Upper lobe of right lung (tissue), 1 donor: ENCODE results near the gene MYBPH. TPM values are rescaled to one million over a fixed set of nuclear protein-coding genes. Genes with fewer than 3 reads are reported as not detected.
A peak's percentile ranks its signal among the peaks of the same experiment; 100 is the strongest.

Source experiments
- ATAC-seq: fragments of 200-7000 bp; cut with Tn5 transposase; one replicate; pipeline ENCODE4 v1.9.1; 2020; ENCODE audit warnings: mild to moderate bottlenecking, moderate library complexity
- DNase-seq: peaks from one replicate; pipeline ENCODE4 v3.0.0-alpha.2; 2020
- H3K27ac ChIP-seq: fragments of 200-600 bp; one replicate; pipeline ENCODE4 v1.8.0; 2022
- H3K27me3 ChIP-seq: fragments of 200-600 bp; one replicate; pipeline ENCODE4 v1.8.0; 2022; ENCODE audit warnings: mild to moderate bottlenecking
- H3K36me3 ChIP-seq: fragments of 200-600 bp; one replicate; pipeline ENCODE4 v1.8.0; 2022
- H3K4me1 ChIP-seq: fragments of 200-600 bp; one replicate; pipeline ENCODE4 v1.8.0; 2022
- H3K4me3 ChIP-seq: fragments of 200-600 bp; one replicate; pipeline ENCODE4 v1.8.0; 2022; ENCODE audit warnings: mild to moderate bottlenecking
- H3K9me3 ChIP-seq: fragments of 200-600 bp; one replicate; pipeline ENCODE4 v1.8.0; 2022
- CTCF ChIP-seq: fragments of 200-600 bp; IDR thresholded peaks from one replicate; pipeline ENCODE4 v1.8.0; 2022; ENCODE audit warnings: antibody characterized with exemption
- intact Hi-C: fragments of 100-400 bp; cut with DNase I; formaldehyde crosslinking; loops from one replicate; pipeline ENCODE4 v1.11.0; 2022
- total RNA-seq: library from RNA; stranded (reverse); fragmentation: NEBNext Ultra II Directional; extraction: Animal tissue kit (Norgen Biotek cat#: 25700); gene quantifications from one replicate; pipeline ENCODE4 v1.2.1, GENCODE V29; 2021
- donor health status: DM: no; HTN: yes; CAD: no; lungs with severe emphysema.

The MYBPH gene
- total RNA-seq, 1 donor from 2014 or later = not detected

DNA sequence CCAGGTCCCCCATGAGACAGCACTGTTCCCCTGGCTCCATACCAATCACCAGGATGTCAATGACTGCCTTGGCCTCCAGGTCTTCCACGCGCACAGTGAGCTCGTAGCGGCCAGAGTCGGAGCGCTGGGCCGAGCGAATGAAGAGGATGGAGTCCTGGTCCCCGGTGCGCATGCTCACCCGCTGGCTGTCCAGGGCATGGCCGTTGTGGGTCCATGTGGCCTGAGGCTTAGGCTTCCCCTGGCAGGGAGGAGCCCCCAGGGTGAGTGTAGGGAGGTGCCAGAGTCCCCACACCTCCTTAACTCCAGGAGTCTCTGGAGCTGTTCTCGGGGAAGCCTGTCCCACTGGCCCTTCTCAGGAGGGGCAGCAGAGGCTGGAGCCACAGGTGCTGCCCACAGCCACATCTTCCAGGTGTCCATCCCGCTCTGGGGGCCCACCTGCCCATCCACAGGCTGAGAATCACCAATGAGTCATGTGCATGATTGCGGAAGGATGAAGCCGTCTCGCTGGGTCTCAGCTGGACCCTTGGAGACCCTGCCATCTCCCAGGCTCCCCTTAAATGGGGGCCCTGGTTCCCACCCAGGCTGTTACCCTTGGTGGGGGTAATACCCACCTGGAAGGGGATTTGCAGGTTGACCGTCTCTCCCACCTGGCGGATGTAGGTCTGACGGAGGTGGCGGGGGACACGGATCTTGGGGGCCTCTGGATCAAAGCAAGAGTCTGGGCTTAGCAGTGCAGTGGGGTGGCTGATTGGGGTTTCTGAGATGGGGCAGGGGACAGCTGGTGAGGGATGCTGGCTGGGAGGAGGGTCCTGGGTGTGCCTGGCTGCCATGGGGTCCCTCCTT, 4.1 kb downstream of the MYBPH start:
- Histone ChIP-seq H3K4me1 (peaks cover 12% of the 10 kb centered on the region), H3K9me3 (no peaks in the 10 kb centered on the region), H3K27ac (no peak overlapping the region), H3K4me3 (no peak overlapping the region), H3K36me3 (no peaks in the 10 kb centered on the region), H3K27me3 (no peaks in the 10 kb centered on the region)
- DNase-seq (peak; percentile 53), ATAC-seq (no peak)
- no peak for TF ChIP-seq CTCF
- intact Hi-C loops = no loop called here

DNA sequence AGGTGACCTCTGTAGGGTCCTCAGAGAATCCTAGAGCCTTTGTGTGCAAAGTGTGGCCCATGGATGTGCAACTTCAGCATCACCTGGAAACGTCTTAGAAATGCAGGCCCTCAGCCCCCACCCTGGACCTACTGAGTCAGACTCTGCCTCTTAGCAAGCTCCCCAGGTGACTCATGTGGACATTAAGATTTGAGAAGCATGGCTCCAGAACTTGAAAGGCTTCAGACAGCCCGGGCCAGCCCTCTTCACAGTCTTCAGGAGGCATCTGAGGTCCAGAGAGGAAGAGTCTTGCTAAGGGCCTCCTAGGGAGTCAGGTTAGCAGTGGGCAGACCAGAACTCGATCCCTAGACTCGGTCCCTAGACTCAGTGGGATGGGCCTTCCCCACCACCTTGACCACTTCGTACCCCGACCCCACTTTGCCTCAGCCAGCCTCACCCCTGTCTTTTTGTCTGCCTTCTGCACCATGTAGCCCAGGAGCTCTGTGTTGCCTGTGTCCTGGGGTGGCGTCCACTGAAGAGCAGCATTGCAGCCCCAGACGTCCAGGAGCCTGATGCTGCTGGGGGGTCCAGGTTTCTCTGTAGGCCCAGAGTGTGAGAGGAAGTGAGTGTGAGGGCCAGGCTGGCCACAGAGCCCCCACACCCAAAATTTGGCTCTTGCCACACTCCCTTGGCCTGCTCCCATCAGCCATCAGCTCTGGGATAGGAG, 4.8 kb downstream of the MYBPH start:
- no peak for TF ChIP-seq CTCF
- DNase-seq (peak; percentile 28), ATAC-seq (no peak)
- Histone ChIP-seq H3K4me1 (peaks cover 8% of the 10 kb centered on the region), H3K4me3 (no peak overlapping the region), H3K27me3 (no peaks in the 10 kb centered on the region), H3K36me3 (no peaks in the 10 kb centered on the region), H3K27ac (no peak overlapping the region), H3K9me3 (no peaks in the 10 kb centered on the region)
- intact Hi-C loops = no loop called here

DNA sequence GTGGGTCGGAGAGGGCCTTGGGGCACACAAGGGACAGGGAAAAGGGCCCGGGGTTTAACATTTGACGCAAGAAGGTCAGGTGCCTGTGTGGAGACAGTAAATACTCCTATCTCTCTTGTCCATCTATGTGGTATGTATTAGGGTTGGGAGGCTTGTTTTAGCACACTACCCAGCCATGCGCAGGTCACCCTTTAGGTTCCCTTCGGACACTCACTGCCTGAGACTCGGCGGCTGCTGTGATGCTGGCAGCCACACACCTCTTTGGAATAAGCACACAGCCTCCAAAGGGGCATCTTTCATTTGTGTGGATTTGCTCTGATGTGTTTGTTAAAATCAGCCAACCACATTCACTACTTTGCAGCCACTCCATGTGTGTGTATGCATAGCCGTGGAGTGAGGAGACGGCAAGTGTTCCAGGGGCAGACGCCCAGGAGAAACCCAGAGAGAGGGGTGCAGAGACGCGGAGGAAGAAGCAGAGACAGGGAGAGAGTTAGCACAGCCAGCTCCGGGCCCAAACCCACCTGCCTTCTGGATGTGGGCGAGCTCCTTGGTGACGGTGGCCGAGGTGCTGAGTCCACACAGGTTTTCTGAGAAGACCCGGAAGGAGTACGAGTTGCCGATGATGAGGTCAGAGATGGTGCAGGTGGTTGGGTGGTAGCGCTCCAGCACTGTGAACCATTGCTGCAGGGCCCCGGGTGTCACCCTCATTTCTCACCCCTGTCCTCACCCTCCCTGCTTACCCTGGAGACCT, 5.7 kb downstream of the MYBPH start:
- TF ChIP-seq CTCF = no peak
- Histone ChIP-seq H3K9me3 (no peaks in the 10 kb centered on the region), H3K27ac (no peak overlapping the region), H3K36me3 (no peaks in the 10 kb centered on the region), H3K27me3 (no peaks in the 10 kb centered on the region), H3K4me3 (no peak overlapping the region), H3K4me1 (peaks cover 5% of the 10 kb centered on the region)
- intact Hi-C loops = no loop called here
- ATAC-seq = no peak
- DNase-seq = peak; percentile 56

DNA sequence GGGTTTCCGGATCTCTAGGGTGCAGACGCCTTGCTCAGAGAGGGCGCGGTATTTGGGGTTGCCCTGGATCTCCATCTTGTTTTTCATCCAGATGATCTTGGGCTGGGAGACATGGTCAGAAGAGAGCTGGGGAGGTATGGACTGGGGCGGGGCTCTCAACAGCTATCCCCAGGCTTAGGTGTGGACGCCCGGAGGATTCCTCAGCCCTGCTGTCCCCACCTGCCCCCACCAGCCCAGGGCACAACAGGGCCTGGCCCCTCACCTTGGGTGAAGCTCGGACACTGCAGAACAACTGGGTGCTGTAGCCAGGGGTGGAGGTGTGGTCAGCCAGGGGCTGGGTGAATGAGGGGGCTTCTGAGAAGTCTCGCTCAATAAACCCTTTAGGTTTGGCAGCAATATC, 6.6 kb downstream of the MYBPH start:
- Histone ChIP-seq H3K27ac (no peak overlapping the region), H3K4me3 (no peak overlapping the region), H3K9me3 (no peaks in the 10 kb centered on the region), H3K36me3 (no peaks in the 10 kb centered on the region), H3K27me3 (no peaks in the 10 kb centered on the region), H3K4me1 (peaks cover 5% of the 10 kb centered on the region)
- intact Hi-C loops = no loop called here
- TF ChIP-seq CTCF = no peak
- DNase-seq = peak; percentile 46
- ATAC-seq = no peak

DNA sequence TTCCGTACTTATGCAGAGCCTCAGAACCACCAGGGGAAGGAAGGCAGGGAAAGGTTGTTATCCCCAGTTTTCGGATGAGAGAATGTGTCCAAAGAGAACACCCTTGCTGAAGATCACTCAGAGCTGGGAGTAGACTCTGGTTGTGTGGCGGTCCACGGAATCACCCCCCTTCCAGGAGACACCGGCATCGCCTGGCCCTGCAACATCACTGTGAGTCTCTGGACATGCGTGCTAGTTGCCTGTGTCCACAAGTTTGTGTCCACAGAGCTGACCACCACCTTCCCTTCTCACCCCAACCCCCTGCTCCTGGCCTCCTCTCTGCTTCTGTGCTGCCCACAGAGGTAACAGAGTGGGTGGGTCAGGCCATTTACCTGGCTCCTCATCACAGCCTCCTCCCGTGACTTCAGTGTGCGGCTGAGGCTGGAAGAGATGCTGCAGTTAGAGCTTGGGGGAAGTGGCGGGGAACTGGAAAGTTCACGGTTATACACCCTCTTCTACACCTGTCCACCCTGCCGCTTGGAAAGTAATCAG, 7.3 kb downstream of the MYBPH start:
- no peaks in the 10 kb centered on the region for H3K36me3 ChIP-seq
- intact Hi-C loops = no loop called here
- ATAC-seq = no peak
- no peak overlapping the region for H3K4me3 ChIP-seq
- DNase-seq = peak; percentile 55
- H3K9me3 ChIP-seq = no peaks in the 10 kb centered on the region
- no peaks in the 10 kb centered on the region for H3K27me3 ChIP-seq
- H3K27ac ChIP-seq = no peak overlapping the region
- no peak for TF ChIP-seq CTCF
- H3K4me1 ChIP-seq = peaks cover 5% of the 10 kb centered on the region
